GM12872 (cell line): ENCODE measurements around the gene RUNX2.

ENCODE experiments used
- TF ChIP-seq, protein P1 (sequence below): IDR thresholded peaks from 3 replicates; pipeline ENCODE4 v1.5.1; 2011; ENCODE audit warnings: low read depth, mild to moderate bottlenecking, low read length, moderate library complexity; ENCODE audit not compliant: insufficient read depth

The RUNX2 gene

DNA sequence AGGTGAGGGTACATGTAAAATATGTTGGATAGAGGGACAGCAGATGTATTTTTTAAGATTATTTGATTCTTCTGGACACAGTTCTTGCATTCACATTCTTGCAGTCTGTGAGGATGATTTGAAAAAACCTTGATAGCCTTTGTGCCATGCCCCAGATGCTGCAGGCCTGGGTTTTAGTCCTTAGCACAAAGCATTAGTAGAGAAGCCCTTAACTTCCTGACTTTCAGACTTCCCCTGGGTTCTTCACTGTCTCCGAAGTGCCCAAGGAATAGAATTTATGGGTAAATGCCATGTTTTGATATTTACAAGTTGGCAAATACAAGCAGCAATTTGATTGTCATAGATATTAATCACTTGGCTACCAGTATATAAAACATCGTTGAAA lies 117.2 kb downstream of the RUNX2 start:
- TF ChIP-seq, protein P1, sequence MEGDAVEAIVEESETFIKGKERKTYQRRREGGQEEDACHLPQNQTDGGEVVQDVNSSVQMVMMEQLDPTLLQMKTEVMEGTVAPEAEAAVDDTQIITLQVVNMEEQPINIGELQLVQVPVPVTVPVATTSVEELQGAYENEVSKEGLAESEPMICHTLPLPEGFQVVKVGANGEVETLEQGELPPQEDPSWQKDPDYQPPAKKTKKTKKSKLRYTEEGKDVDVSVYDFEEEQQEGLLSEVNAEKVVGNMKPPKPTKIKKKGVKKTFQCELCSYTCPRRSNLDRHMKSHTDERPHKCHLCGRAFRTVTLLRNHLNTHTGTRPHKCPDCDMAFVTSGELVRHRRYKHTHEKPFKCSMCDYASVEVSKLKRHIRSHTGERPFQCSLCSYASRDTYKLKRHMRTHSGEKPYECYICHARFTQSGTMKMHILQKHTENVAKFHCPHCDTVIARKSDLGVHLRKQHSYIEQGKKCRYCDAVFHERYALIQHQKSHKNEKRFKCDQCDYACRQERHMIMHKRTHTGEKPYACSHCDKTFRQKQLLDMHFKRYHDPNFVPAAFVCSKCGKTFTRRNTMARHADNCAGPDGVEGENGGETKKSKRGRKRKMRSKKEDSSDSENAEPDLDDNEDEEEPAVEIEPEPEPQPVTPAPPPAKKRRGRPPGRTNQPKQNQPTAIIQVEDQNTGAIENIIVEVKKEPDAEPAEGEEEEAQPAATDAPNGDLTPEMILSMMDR, result no peak

DNA sequence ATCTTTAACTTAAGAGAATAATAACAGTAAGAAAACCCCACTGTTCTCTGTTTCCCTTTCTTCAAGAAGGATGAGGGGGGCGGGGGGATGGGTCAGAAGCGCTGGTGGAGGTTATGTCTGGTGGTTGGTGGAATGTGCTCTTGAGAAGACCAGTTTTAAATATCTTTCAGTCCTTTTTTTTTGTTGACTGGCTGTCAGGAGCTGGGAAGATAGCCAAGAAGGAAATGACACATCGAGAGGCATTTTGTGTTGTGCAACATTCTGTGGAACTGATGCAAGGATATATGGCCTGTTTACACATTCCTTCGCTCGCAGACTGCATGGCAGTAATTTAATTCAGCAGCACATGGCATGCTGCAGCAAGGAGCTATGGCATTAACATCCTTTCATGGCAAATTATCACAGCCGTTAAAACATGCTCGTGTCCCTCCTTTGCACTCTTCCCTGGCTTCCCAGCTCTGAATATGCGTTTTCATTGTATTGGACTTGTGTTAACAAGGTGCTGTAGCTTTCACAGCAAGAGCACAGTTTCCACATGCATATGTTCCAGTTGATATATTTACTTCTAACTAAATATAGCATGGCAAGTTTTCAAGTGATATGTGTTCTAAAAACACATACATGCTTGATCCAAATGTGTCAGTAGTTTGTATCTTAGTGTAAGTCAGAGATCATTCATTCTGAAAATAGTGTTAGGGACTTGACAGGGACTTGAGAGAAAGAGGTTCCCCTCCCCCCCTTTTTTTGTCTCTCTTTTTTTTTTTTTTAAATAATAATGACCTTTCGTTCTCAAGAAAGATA lies 117.8 kb downstream of the RUNX2 start:
- TF ChIP-seq, protein P1, result no peak

DNA sequence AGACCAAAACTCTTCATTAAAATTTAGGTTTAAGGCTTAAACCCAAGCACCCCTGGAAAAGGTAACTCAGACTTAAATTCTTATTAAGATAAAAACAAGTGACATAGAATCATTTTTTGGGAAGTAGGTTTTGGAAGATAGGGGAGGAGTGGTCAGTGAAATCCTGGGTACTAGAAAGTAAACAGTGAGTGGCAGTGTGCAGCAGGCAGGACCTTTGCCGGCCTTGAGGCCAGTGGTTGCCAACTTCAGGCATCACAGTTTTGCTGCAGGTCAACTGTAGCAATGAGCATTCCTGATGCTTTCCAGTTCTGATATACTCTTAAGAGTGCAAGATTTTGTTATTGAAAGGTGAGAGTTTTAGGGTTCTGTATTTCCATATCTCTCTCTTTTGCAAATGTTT lies 118.9 kb downstream of the RUNX2 start:
- TF ChIP-seq, protein P1, result no peak

DNA sequence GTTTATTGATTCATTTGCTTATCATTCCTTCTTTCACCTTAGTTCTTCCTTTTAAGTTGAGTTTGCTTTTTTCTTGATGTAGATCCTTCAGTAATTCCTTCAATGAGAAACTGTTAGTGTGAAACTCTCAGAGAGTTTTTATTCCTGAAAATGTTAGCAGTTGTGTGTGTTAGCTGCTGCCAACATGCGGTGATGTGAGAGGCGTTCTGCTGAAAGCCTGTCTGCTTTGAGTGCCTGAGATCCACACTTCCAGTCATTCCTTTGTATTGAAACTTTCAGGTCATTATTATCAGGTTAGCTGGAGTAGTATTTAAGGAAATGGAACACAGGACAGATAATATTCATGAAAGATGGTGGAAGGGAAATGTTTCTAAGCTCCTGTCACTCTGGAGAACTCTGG lies 119.6 kb downstream of the RUNX2 start:
- TF ChIP-seq, protein P1, result no peak

DNA sequence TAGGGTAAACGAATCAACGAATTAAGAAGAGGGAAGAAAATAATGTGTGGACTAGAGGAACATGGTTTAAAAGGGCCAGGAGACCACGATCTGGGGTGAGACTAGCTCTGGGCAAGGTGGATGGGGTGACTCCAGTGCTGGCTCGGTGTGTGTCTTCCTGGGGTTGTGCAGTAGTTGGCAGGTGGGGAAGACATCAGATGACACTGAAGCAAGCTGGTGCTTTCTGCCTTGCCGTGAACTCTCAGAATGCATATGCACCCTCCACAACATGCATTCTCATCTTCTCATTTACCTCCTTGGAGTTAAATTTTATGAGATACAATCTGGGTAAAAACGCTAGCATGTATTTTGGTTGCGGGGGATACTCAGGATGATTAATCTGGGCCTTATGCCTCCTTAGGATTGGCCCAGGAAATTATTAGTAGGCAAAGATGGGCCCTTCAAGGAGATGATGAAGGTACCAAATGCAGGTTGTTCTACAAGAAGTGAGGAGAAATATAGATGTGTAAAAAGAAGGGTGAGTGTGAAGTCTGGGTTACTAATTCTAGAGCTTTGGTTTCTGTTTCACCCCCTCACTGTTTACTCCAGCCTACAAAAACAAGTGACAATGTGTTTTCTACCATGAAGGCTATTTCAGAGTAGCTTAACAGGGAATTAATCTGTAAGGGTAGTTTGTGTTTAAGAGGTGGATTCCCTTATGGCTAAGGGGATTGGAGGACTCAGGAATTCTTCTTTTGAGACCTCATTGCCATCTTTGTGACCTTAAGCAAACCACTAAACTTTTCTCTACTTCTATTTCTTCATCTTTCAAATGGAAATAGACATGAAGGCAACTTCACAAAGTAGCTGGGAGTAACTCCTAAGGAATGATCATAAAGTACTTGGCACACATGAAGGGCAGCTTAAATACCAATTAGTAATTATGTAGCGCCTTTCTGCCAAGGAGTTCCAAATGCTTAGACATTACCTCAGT lies 120.6 kb downstream of the RUNX2 start:
- TF ChIP-seq, protein P1, result no peak

DNA sequence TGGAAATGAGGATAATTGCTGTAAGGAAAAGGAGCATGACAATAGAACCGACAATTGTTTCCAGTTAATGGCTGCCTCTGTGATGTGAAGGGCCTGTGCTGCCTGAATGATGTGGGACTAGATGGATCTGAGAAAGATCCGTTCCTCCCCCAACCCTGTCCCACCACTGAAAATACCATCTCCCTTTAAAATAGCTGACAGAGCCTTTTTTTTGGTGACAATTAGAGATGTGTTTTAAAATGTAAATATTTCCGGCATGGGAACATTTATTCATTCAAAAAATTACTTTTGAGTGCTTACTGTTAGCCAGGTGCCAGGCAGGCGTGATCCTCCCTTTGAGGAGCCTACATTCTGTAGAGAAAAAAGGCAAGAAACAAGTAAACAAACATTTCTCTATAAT lies 122.0 kb downstream of the RUNX2 start:
- TF ChIP-seq, protein P1, result no peak

DNA sequence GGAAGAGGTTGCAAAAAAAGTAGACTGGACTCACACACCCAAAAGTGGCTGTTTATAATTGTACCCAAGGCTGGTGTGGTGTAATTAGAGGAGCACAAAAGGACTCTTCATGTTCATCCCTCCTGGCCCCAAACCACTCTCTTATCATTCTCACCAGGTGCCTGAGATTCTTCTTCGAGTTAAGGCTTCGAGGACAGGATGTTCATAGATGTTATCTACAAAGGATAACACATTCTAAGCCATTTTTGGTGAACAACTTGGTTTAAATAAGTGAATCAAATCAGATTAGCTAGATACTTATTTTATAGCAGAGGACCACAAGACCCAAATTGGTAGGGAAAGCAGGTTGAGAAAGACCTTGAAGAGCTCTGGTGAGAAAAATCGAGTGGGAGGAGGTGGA lies 122.7 kb downstream of the RUNX2 start:
- TF ChIP-seq, protein P1, result no peak
